Colonic mucosa (tissue), 4 donors: Measurements from ENCODE around the gene ELOVL5. TPM values are rescaled to one million over a fixed set of nuclear protein-coding genes. Genes with fewer than 3 reads are reported as not detected.

Experiments
- DNase-seq: peaks from one replicate; pipeline ENCODE4 v3.0.0-alpha.2; 2020
- H3K27ac ChIP-seq: fragments of 200-600 bp; one replicate; pipeline ENCODE4 v1.8.0; 2021
- H3K27me3 ChIP-seq: fragments of 200-600 bp; one replicate; pipeline ENCODE4 v1.8.0; 2021
- H3K36me3 ChIP-seq: fragments of 200-600 bp; one replicate; pipeline ENCODE4 v1.8.0; 2021
- H3K4me1 ChIP-seq: fragments of 200-600 bp; one replicate; pipeline ENCODE4 v1.8.0; 2021; ENCODE audit warnings: mild to moderate bottlenecking
- H3K4me3 ChIP-seq: fragments of 200-600 bp; one replicate; pipeline ENCODE4 v1.8.0; 2021
- H3K9ac ChIP-seq, 2 donors: one replicate each; pipeline ENCODE4 v1.7.0; 2013; ENCODE audit warnings: control low read depth in 2 of 2, low read depth in 2 of 2, low read length in 2 of 2
- H3K9me3 ChIP-seq: fragments of 200-600 bp; one replicate; pipeline ENCODE4 v1.8.0; 2021
- CTCF ChIP-seq: fragments of 200-600 bp; IDR thresholded peaks from one replicate; pipeline ENCODE4 v1.8.0; 2022; ENCODE audit warnings: antibody characterized with exemption, mild to moderate bottlenecking
- intact Hi-C: fragments of 100-400 bp; cut with DNase I; formaldehyde crosslinking; loops from one replicate; pipeline ENCODE4 v1.14.1; 2022
- microRNA-seq: library from miRNA; unstranded; fragments of <30 nt; microRNA quantifications from one replicate; pipeline ENCODE4, GENCODE V29; 2019
- total RNA-seq, 2 donors: library from RNA; stranded (reverse); fragmentation: NEBNext Ultra II Directional in 1 of 2; extraction: Animal tissue kit (Norgen Biotek cat#: 25700) in 1 of 2; gene quantifications; one replicate each; pipeline ENCODE4 v1.2.1, GENCODE V29; 2021
- donor health status: healthy.
- donor health status: DM: no; HTN: no; CAD: no.
- donor health status: DM: no; HTN: no; CAD: no.

The ELOVL5 gene
- total RNA-seq, 2 donors from 2014 or later: 17.5 to 34.9 TPM

GRCh38 chr6:53233309-53233708, 115.4 kb downstream of the ELOVL5 start:
- intact Hi-C loops: no loop called here
- Histone ChIP-seq H3K27ac (no peak overlapping the region), H3K9ac (no peak overlapping the region), H3K4me3 (no peak overlapping the region), H3K4me1 (no peaks in the 10 kb centered on the region), H3K9me3 (no peaks in the 10 kb centered on the region), H3K27me3 (no peaks in the 10 kb centered on the region), H3K36me3 (no peaks in the 10 kb centered on the region)
- TF ChIP-seq CTCF: no peak
- DNase-seq: no peak

- H3K27ac ChIP-seq: no peak overlapping the region
- H3K9ac ChIP-seq: no peak overlapping the region
- DNase-seq: no peak
- H3K36me3 ChIP-seq: no peaks in the 10 kb centered on the region
- no peak for TF ChIP-seq CTCF
- no peak overlapping the region for H3K4me3 ChIP-seq
- no peaks in the 10 kb centered on the region for H3K4me1 ChIP-seq
- H3K27me3 ChIP-seq: no peaks in the 10 kb centered on the region
- H3K9me3 ChIP-seq: no peaks in the 10 kb centered on the region
- intact Hi-C loops: no loop called here
Measured at GRCh38 chr6:53230775-53231467, 117.8 kb downstream of the ELOVL5 start.

GRCh38 chr6:53227847-53228246, 120.9 kb downstream of the ELOVL5 start:
- no peaks in the 10 kb centered on the region for H3K4me1 ChIP-seq
- no peak overlapping the region for H3K9ac ChIP-seq
- no peak for TF ChIP-seq CTCF
- H3K4me3 ChIP-seq: no peak overlapping the region
- intact Hi-C loops: no loop called here
- no peaks in the 10 kb centered on the region for H3K9me3 ChIP-seq
- DNase-seq: no peak
- no peak overlapping the region for H3K27ac ChIP-seq
- H3K27me3 ChIP-seq: no peaks in the 10 kb centered on the region
- no peaks in the 10 kb centered on the region for H3K36me3 ChIP-seq

- Histone ChIP-seq H3K36me3 (no peaks in the 10 kb centered on the region), H3K27ac (no peak overlapping the region), H3K9me3 (no peaks in the 10 kb centered on the region), H3K4me1 (no peaks in the 10 kb centered on the region), H3K9ac (no peak overlapping the region), H3K4me3 (no peak overlapping the region), H3K27me3 (no peaks in the 10 kb centered on the region)
- intact Hi-C loops: no loop called here
- no peak for DNase-seq
- no peak for TF ChIP-seq CTCF
Measured at GRCh38 chr6:53220605-53221004, 128.1 kb downstream of the ELOVL5 start.

Small RNAs within 50 kb of the gene (microRNA-seq; reads per million reads assigned to microRNA genes)
- gene MIR5685: not detected

Other genes starting within 250 kb of the ELOVL5 start
- gene GCM1, start 200.1 kb downstream of the ELOVL5 start, total RNA-seq: not detected
- gene GCLC, start 196.2 kb upstream of the ELOVL5 start, total RNA-seq: 10 to 100 TPM; 35.0 to 37.1 TPM